Activated CD8-positive, alpha-beta memory T cell treated with anti-CD3 and anti-CD28 coated beads, Interleukin-2, amount 50 U/mL, for 24 hours (primary cell): ENCODE measurements around the gene PRR5L.

ENCODE experiments used
- DNase-seq: peaks from one replicate; pipeline ENCODE4 v3.0.0-alpha.2; 2020; ENCODE audit errors: extremely low read depth

Gene PRR5L

GRCh38 chr11:36376888-36377758 lies 81.0 kb downstream of the PRR5L start:
- no peak for DNase-seq

DNA sequence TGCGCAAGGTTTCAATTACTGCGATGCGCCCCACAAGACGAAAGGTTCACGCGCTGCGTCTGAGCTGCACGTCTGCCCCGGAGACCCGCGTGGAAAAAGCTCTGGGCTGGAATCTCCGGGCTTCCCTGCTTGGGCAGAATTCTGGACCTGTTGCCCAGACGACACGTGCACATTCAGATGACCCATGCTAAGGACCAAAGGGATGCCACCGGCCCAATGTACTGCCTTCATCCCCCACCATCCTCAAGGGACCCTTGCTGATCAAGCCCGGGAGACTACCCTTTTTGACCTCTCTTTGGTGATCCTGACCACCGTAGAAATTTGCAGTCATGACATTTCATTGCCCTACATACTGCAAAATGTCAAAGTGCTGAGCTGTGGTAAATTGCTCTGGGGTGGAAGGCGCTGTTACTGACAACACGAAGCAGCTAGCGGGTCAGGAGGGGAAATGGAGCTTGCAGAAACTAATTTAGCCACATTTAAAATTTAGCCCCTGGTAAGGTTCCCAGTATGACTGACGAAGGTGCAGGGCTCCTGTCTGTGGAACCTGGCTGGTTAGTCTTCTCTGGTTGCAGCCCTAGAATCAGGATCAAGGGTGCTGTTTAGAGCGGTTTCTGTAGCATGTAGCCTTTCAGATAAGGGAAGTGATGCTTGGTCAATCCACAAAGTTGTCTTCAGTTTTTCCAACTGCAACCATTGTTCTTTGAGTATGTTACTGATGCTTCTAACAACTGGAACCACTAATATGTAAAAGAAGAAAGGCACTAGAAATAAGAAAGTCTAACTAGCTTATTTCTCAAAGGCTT lies 81.9 kb downstream of the PRR5L start:
- DNase-seq, result no peak

- no peak for DNase-seq
These were observed 83.6 kb downstream of the PRR5L start for GRCh38 chr11:36379653-36380052.

- DNase-seq, result no peak
These were observed 84.4 kb downstream of the PRR5L start for GRCh38 chr11:36380296-36381014.

GRCh38 chr11:36381015-36381360 lies 84.9 kb downstream of the PRR5L start:
- DNase-seq, result no peak

GRCh38 chr11:36383195-36383594 lies 87.1 kb downstream of the PRR5L start:
- no peak for DNase-seq

- no peak for DNase-seq
These were observed 89.3 kb downstream of the PRR5L start for GRCh38 chr11:36385121-36385970.

- no peak for DNase-seq
These were observed 90.3 kb downstream of the PRR5L start for GRCh38 chr11:36386411-36386810.

DNA sequence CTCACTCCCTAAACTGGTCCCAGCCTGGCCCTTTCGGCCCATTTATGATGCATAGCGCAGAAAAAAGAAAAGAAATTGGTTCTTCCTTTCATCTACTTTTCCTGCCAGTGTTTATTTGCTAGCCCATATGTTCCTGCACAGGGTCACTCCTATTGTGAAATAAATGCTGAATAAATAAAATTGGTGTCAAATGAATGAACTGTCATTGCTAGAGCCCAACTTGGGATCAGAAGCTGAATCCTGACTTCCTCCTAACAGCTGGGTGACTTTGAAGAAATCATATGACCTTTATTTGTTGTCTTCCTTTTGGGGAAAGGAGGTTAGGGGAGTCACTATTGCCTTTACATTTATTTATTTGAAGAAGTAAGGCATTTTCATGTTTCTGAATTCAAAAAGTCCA lies 92.0 kb downstream of the PRR5L start:
- DNase-seq, result no peak

DNA sequence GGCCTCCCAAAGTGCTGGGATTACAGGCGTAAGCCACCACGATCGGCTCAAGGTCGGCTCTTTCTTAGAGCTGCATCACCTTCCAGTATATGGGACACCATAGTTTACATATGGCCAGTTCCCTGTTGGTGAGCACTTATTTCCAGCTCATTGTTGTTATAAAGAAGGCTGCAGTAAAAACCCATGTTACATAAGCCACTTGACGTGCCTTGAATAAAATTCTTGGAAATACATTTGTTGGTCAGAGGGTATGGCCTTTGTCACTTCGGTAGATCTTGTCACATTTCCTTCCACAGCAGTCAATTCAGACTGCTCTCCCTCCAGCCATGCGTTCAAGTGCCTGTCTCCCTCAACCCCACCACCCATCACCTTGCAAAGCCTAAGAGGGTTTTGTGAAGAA lies 92.9 kb downstream of the PRR5L start:
- DNase-seq, result no peak

DNA sequence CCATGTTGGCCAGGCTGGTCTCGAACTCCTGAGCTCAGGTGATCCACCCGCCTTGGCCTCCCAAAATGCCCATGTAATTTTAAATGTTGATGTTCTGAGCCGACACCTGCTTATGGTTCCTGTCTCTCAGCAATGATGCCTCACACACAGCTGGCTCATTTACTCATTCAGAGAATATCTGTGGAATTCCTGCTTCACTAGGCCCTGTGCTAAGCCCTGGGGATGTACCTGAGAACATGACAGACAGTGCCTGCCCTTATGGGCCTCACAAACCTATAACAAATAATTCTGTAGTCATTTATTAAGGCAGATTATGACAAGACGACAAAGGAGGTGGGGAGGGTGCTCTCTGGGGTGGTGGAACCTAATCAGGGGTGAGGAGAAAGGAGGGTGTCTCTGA lies 93.7 kb downstream of the PRR5L start:
- DNase-seq, result no peak

GRCh38 chr11:36390963-36391471 lies 94.9 kb downstream of the PRR5L start:
- no peak for DNase-seq

DNA sequence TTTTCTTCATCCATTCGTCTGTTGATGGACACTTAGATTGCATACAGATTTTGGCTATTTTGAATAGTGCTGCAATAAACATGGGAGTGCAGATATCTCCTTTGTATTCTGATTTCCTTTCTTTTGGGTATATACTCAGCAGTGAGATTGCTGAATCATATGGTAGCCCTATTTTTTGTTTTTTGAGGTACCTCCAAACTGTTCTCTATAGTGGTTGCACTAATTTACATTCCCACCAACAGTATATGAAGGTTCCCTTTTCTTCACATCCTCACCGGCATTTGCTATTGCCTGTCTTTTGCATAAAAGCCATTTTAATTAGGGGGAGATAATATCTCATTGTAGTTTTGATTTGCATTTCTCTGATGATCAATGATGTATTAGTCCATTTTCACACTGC lies 96.1 kb downstream of the PRR5L start:
- no peak for DNase-seq

GRCh38 chr11:36394056-36394455 lies 98.0 kb downstream of the PRR5L start:
- no peak for DNase-seq

GRCh38 chr11:36394926-36395325 lies 98.8 kb downstream of the PRR5L start:
- no peak for DNase-seq

DNA sequence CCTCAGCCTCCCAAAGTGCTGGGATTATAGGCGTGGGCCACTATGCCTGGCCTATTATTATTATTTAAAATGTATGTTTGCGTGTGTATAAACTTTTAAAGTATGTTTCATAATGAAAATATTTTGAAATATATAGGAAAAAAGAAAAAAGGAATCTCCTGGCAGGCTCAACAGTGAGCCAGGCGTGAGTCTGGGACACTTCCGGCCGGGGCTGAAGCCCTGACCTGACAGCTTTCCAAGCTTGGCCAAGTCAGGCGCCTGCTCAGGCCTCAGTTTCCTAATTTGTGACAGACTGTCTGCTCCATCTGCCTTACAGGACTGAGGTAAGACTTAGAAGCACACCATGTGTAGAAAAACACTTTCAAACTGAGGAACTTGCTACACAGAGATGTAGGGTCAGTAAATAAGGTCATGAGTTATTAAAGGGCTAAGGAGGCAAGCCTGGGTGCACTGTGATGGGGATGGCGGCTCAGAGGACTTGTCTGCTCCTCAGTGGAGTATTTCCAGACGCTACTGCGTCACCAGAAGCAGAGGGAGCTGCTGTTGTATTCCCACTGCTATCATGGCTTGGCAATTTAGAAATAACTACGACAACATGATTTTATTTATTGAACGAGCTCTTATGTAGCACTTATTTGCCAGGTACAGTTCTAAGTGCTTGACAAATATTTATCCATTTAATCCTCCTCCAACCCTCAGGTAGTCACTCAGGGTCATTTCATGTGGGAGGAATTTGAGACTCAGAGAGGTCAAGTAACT lies 100.1 kb downstream of the PRR5L start:
- DNase-seq, result no peak

DNA sequence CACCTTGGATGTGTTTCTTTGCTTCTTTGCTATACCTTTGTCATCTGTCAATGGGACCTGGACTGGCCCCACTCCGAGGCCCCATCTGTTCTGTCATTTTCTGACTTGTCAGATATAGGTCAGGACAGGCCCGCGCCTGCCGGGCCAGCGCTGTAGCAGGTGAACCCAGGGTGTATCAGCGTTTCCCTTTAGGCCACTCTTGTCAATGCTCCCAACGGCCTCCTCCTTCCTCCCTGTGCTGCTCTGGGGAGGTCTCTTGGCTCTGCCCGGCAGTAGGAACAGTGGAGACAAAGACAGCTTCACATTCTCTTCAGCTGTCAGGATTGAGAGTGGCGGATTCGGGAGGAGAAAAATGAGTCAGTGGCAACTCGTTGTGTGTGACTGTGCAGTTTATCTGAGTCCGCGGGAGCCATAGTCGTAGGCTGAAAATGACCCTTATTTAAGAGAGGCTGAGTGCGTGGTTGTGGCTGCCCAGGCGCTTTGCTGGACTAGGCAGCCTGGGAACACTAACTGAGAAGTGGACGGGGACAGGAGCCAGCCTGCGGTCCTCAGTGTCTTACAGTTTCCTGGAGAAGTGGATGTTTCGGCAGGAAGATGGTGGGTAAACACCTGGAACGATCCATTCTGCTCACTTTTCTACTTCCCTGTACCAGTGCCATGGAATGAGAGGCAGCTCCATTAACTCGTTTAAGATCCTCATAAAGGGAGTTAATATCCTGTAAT lies 102.3 kb downstream of the PRR5L start:
- no peak for DNase-seq

GRCh38 chr11:36399236-36399635 lies 103.1 kb downstream of the PRR5L start:
- no peak for DNase-seq

DNA sequence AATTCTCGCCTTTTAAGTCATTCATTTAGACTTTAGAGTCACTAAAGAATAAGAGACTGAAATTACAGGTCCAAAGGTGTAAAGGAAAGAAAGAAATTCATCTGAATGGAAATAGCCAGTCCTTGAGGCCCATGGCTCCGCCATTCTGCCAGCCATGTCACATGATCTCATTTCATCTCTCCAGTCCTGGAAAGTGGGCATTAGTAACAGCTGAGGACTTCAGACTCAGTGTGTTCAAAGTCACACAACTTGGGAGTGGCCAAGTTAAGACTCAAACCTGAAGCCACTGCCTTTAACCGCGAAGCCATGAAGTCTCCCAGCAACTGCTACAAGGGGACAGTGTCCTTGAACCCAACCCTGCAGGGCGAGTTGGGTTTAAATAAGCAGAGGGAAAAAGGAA lies 103.7 kb downstream of the PRR5L start:
- no peak for DNase-seq
